Limb (tissue), 2 donors: ENCODE results near the gene AGBL1.

Experiments
- DNase-seq, 2 donors: peaks; one replicate each; pipeline ENCODE4 v3.0.0-alpha.2; 2016; ENCODE audit errors: extremely low spot score in 2 of 2

The AGBL1 gene

DNA sequence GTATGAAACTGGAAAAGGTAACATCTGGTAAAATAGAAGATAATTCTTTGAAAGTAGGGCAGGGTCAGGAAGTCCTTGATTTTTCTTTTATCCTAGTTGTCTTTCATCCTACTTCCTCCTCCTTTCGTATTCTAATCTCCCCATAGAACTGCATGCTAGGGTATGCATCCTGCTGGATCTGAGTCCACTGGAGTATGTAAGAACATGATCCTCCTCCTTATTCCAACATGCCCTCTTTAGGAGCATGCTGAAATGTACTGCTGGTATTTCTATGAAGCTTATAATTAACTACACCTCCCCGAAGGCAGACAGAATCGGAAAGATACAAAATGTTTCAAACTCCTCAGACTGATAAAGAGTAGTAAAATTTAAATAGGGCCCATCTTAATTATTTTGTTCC is 493.8 kb downstream of the AGBL1 start:
- DNase-seq, result no peak

- no peak for DNase-seq
Measured at GRCh38 chr15:86588413-86588812, 508.7 kb downstream of the AGBL1 start.

GRCh38 chr15:86590461-86590860 is 510.8 kb downstream of the AGBL1 start:
- no peak for DNase-seq

DNA sequence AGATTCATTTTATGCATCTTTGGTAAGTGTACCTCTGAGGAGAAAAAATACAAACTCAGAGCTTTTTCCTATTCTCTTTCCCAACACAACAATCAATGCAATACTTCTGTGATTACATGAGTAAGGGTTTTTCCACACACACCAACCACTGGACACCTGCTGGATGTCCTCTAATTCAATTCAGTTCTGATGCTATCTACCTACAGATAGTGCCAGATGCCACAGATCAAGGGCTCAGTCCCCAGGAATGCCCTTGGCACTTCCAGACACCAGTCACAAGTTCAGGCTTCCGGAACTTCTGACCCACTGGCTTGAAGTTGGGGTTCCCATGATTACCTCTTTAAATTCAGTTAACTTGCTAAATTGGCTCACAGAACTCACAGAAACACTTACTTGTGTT is 511.5 kb downstream of the AGBL1 start:
- no peak for DNase-seq

GRCh38 chr15:86591994-86592735 is 512.5 kb downstream of the AGBL1 start:
- peak in 1 of 2 donors; percentile 18 for DNase-seq

DNA sequence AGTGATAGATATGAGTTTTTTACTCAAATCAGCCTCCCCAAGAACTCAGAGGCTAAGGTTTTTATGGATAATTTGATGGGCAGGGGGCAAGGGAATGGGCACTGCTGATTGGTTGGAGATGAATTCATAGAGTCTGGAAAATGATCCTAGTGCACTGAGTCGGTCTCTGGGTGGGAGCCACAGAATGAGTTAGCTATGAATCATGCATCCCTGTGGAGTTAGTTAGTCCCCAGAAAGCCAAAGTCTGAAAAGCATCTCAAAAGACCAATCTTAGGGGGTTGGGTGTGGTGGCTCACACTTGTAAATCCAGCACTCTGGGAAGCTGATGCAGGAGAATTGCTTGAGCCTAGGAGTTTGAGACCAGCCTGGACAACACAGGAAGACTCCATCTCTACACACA is 516.1 kb downstream of the AGBL1 start:
- DNase-seq, result no peak

DNA sequence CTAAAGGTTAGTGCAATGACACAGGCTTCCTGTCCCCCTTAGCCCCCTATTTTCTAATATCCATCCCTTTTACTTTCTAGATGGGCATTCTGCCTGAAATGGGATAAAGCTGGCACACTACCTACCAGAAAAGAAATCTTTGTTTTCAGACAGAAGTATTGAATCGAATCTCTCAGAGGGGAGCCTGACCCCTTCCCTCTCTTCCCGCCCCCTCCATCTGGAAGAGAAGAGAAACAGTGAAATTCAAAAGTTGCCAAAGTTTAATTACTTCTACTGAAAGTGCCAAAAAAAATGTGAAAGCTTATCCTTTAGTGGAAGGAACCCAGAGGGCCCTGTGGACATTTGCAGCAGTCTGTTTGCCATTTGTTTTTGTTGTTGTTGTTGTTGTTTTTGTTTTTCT is 523.8 kb downstream of the AGBL1 start:
- no peak for DNase-seq

GRCh38 chr15:86608461-86609205 is 529.0 kb downstream of the AGBL1 start:
- peak; percentile 60 to 70 for DNase-seq

DNA sequence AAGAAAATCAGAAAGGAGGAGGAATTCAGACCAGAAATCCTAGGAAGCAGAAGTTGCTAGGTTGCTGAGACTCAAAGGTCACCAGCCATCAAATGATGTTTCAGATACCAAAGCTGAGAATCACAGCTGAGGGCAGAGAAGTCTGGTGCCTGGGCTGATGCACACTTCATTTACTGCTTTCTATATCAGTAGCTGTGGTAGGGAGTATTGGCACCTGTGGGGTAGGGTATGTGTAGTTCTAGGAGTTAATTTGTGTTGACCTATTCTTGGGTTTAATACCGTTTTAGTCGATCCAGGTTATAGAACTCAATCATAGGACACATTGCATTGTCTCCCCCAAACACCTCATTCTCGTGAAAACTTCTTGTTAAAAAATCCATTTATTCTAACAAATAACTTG is 529.6 kb downstream of the AGBL1 start:
- no peak for DNase-seq

DNA sequence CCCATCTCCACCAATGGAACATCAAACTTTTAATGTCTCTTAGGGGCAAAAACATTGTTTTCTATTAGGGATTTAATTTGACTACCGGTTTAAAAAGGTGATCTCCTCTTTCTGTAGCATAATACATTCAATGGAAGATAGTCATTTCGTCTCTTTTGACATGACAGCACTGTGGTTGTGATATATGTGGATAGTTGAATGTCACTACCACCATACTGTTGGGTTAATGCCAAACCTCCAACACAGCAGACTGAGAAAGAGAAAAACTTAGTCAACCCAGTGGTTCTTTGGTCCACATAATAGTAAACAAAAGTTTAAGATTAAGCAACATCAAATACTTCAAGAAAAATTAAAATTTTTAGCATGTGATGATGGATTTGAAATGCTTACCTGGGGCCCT is 530.4 kb downstream of the AGBL1 start:
- DNase-seq, result no peak

GRCh38 chr15:86611417-86612040 is 531.9 kb downstream of the AGBL1 start:
- DNase-seq, result no peak

- DNase-seq, result no peak
Measured at GRCh38 chr15:86615411-86615810, 535.7 kb downstream of the AGBL1 start.

DNA sequence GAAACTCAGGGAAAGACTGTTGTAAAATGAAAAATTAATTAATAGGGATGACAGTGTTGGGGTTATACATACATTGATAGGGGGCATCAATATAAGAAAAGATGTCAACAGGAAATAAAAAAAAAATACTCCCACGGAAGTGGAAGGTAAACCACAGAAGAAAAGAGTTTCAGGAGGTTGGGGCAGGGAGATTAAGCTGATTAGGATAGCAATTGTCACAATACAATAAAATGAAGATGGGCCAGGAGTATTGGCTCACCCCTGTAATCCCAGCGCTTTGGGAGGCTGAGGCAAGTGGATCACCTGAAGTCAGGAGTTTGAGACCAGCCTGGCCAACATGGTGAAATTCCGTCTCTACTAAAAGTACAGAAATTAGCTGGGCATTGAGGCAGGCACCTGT is 536.1 kb downstream of the AGBL1 start:
- no peak for DNase-seq

DNA sequence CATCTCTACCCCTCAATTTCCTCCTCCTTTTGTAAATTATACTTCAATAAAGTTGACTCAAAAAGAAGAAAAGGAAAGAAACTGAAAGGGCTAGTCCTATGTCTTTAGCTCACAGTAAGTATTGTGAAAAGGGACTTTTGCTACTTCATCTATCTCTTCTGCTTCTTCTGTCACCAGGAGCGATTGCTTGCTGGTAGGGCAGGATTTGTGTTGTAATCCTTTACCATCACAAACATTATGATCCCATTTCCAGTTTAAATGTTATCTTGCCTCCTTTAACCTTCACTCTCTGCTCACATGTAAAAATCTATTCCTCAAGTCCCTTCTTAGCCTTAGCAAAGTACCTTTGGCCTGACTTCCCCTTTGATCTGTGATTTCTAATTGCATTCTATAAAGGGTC is 537.1 kb downstream of the AGBL1 start:
- no peak for DNase-seq

GRCh38 chr15:86620157-86620556 is 540.5 kb downstream of the AGBL1 start:
- DNase-seq, result no peak

DNA sequence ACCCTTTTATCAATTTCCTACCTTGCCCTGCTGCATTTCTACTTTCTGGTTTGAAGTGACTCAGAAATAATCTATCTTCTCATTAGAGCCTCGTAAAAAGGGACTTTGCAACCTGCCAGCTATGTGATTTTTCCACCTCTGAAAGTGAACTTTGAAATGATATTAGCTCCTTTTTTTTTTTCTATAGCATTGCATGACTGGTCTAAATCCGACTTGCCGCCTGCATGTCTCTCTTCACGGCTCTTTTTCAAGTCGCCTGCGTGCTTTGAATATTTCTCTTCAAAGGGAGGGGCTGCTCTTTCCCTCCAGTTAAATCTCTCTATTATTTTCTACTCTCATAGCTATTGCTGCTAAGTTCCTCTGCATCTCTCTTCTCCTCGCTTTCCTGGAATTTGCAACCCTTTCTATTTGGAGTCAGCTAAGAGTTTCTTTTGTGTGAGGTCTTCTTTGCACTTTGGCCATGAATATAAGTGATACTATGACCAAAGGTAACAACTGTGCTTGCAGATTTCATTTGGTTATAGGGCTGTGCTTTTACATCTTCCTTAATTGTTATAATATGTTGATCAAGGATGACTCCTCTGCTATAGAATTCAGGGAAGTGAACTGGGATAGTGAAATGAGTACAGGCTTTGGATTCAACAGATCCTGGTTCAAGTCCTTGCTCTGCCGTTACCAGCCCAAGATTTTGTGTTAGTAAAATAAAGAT is 541.1 kb downstream of the AGBL1 start:
- no peak for DNase-seq

GRCh38 chr15:86623236-86623635 is 543.6 kb downstream of the AGBL1 start:
- DNase-seq, result no peak

DNA sequence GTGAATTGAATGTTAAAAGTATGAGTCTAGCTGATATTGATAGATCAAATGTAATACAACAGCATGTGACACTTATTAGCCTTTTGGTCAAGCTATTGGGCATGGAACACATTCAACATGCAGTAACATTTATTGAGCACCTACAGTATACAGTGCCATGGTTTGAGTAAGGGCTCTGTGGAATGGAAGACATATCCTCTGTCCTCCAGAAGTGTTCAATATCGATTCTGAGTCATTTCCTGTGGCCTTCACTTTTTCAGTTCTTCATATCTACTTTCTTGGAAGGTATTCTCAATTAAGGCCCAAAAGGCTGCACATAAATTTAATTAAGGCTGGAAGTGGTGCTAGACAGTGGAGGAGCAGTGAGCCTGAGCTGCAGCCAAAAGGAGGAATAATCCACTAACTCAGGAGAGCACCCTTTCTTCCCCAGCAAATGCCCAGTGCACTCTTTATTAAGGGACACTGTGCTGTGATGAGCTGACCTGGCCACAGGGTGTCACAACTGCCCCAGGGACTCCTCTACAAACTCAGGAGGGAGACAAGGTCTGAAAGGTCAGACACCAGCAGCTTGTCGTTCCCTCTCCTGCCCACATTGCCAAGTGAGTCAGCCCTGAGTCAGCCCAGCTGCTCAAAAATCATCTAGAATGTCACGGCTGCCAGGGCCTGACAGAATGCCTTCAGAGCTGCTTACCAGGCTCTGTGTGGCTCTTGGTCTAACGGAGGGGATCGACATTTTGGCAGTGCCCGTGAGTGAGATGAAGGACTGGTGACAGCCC is 544.8 kb downstream of the AGBL1 start:
- peak; percentile 36 to 40 for DNase-seq

- no peak for DNase-seq
Measured at GRCh38 chr15:86629409-86630356, 550.0 kb downstream of the AGBL1 start.

DNA sequence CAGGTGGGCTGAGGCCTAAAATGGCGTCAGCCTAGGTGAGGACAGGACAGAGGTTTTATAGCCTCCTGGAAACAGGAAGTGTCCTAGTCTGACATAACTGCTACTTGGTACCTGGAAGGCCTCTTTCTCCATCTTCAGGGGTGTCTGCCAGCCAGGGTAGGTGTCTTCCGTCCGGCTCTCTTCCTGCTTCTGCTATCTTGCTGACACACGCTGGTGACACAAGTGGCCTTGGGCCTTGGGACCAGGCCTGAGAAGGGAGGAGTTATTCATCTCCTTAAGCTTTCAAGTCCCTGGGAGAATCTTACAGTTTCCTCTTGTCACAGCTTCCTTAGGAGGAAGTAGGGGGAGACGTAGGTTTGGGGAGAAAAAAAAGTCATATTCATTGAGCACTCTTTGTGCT is 551.3 kb downstream of the AGBL1 start:
- no peak for DNase-seq
